GM12878 (cell line): Measurements from ENCODE around the gene ERVK3-1.

Experiments
- CTCF ChIP-seq, 3 experiments: IDR thresholded peaks in 2 of 3; conservative IDR thresholded peaks in 1 of 3; 2 replicates each; pipeline ENCODE4 v1.5.1; 2011; ENCODE audit warnings: low read depth in 3 of 3, low read length in 3 of 3, mild to moderate bottlenecking in 3 of 3, control low read depth in 2 of 3, moderate library complexity in 2 of 3, inconsistent platforms in 1 of 3, mixed read lengths in 1 of 3; ENCODE audit not compliant: control insufficient read depth in 2 of 3, insufficient read depth in 1 of 3; ENCODE audit errors: extremely low read depth in 1 of 3
- MTA3 ChIP-seq: IDR thresholded peaks from 2 replicates; pipeline ENCODE4 v1.6.1; 2012; ENCODE audit warnings: low read length, inconsistent platforms, borderline replicate concordance

- TF ChIP-seq CTCF (IDR thresholded peaks at IDR 0.05 in 2 of 3, conservative IDR thresholded peaks at IDR 0.05 in 1 of 3; ENCODE audit: control insufficient read depth in 2 of 3, extremely low read depth in 1 of 3, insufficient read depth in 1 of 3, low read depth in 3 of 3, low read length in 3 of 3) (no peak), MTA3 (no peak)
Observed at GRCh38 chr19:58346961-58347929, 42.1 kb downstream of the ERVK3-1 start.
